CD14-positive monocyte (primary cell): Measurements from ENCODE around the gene SEC16B. TPM values are rescaled to one million over a fixed set of nuclear protein-coding genes. Genes with fewer than 3 reads are reported as not detected.

Experiments
- DNase-seq, 3 donors: peaks; one replicate each; pipeline ENCODE4 v3.0.0-alpha.2; 2011 to 2022
- H2AFZ ChIP-seq: 2 replicates; pipeline ENCODE4 v1.6.0; 2012; ENCODE audit warnings: mild to moderate bottlenecking, low read depth, low read length, inconsistent platforms; ENCODE audit not compliant: insufficient read depth, poor library complexity, severe bottlenecking
- H3K27ac ChIP-seq, 2 donors: 1 replicate in 1 of 2; 2 replicates in 1 of 2; pipeline ENCODE4 v1.5.1; 2012 to 2013; ENCODE audit warnings: low read length in 2 of 2, control low read depth in 1 of 2, inconsistent platforms in 1 of 2, low read depth in 1 of 2, mild to moderate bottlenecking in 1 of 2
- H3K27me3 ChIP-seq, 2 donors: one replicate each; pipeline versions ENCODE4 v1.6.0 to v1.6.1; 2011 to 2013; ENCODE audit warnings: low read length in 2 of 2; ENCODE audit not compliant: control insufficient read depth in 2 of 2, insufficient read depth in 2 of 2
- H3K36me3 ChIP-seq, 2 donors: replicated peaks in 1 of 2; 1 replicate in 1 of 2; 2 replicates in 1 of 2; pipeline versions ENCODE4 v1.5.1 to v1.6.1; 2012 to 2013; ENCODE audit warnings: low read length in 2 of 2, control low read depth in 1 of 2, inconsistent platforms in 1 of 2, mild to moderate bottlenecking in 1 of 2; ENCODE audit not compliant: insufficient read depth in 2 of 2, control insufficient read depth in 1 of 2
- H3K4me1 ChIP-seq, 2 donors: 1 replicate in 1 of 2; 2 replicates in 1 of 2; pipeline versions ENCODE4 v1.5.1 to v1.6.1; 2012 to 2013; ENCODE audit warnings: low read length in 2 of 2, control low read depth in 1 of 2, inconsistent platforms in 1 of 2, mild to moderate bottlenecking in 1 of 2, moderate library complexity in 1 of 2; ENCODE audit not compliant: insufficient read depth in 2 of 2, control insufficient read depth in 1 of 2
- H3K4me2 ChIP-seq: replicated peaks from 2 replicates; pipeline ENCODE3; 2012; ENCODE audit warnings: low read length, moderate library complexity, mild to moderate bottlenecking; ENCODE audit not compliant: poor library complexity, severe bottlenecking; ENCODE audit errors: extremely low read depth
- H3K4me3 ChIP-seq, 3 experiments: fragments of 200-600 bp in 1 of 3; sonication (generic) in 1 of 3; replicated peaks in 1 of 3; 1 replicate in 2 of 3; 2 replicates in 1 of 3; pipeline ENCODE4 v1.5.1; 2011 to 2013; ENCODE audit warnings: low read length in 3 of 3, mild to moderate bottlenecking in 3 of 3, control low read depth in 2 of 3, low read depth in 2 of 3, inconsistent platforms in 1 of 3, moderate library complexity in 1 of 3
- H3K79me2 ChIP-seq: 2 replicates; pipeline ENCODE4 v1.6.0; 2012; ENCODE audit warnings: mild to moderate bottlenecking, control low read depth, inconsistent platforms, low read length, moderate library complexity; ENCODE audit not compliant: insufficient read depth
- H3K9ac ChIP-seq: 2 replicates; pipeline ENCODE4 v1.6.0; 2017; ENCODE audit warnings: low read length, mild to moderate bottlenecking; ENCODE audit not compliant: insufficient read depth, poor library complexity, severe bottlenecking
- H3K9me3 ChIP-seq, 2 donors: replicated peaks in 1 of 2; 1 replicate in 1 of 2; 2 replicates in 1 of 2; pipeline versions ENCODE4 v1.5.1 to v1.6.1; 2012 to 2013; ENCODE audit warnings: low read length in 2 of 2, control low read depth in 1 of 2; ENCODE audit not compliant: control insufficient read depth in 1 of 2, insufficient read depth in 1 of 2
- H4K20me1 ChIP-seq: 2 replicates; pipeline ENCODE4 v1.6.0; 2012; ENCODE audit warnings: mild to moderate bottlenecking, low read length, control low read depth, moderate library complexity; ENCODE audit not compliant: insufficient read depth
- H3K27ac Mint-ChIP-seq, 7 donors: one replicate each; pipeline ENCODE4 v1.8.0; 2020; ENCODE audit warnings: mild to moderate bottlenecking in 7 of 7, mixed read lengths in 7 of 7, moderate library complexity in 6 of 7, inconsistent platforms in 2 of 7
- H3K27me3 Mint-ChIP-seq, 3 donors: one replicate each; pipeline ENCODE4 v1.8.0; 2021 to 2022; ENCODE audit warnings: low read depth in 3 of 3, mild to moderate bottlenecking in 3 of 3, mixed read lengths in 3 of 3, moderate library complexity in 3 of 3, inconsistent platforms in 1 of 3
- H3K36me3 Mint-ChIP-seq, 2 donors: one replicate each; pipeline ENCODE4 v1.8.0; 2020; ENCODE audit warnings: mixed read lengths in 2 of 2, inconsistent platforms in 1 of 2, mild to moderate bottlenecking in 1 of 2
- H3K4me1 Mint-ChIP-seq: one replicate; pipeline ENCODE4 v1.8.0; 2020; ENCODE audit warnings: mild to moderate bottlenecking, mixed read lengths
- H3K4me3 Mint-ChIP-seq, 2 donors: one replicate each; pipeline ENCODE4 v1.8.0; 2020; ENCODE audit warnings: mild to moderate bottlenecking in 2 of 2, mixed read lengths in 2 of 2, moderate library complexity in 1 of 2
- H3K9me3 Mint-ChIP-seq, 7 donors: one replicate each; pipeline ENCODE4 v1.8.0; 2020 to 2022; ENCODE audit warnings: mixed read lengths in 7 of 7, mild to moderate bottlenecking in 6 of 7, moderate library complexity in 6 of 7, inconsistent platforms in 2 of 7
- CTCF ChIP-seq: fragments of 200-600 bp; IDR thresholded peaks from one replicate; pipeline ENCODE4 v1.8.0; 2022; ENCODE audit warnings: antibody characterized with exemption, mild to moderate bottlenecking
- WGBS: methylation state at CpG from one replicate; pipeline ENCODE4 v1.1.5; 2013; ENCODE audit warnings: missing lambda C conversion rate; ENCODE audit not compliant: insufficient coverage; 5-methylcytosine and 5-hydroxymethylcytosine counted together
- intact Hi-C, 2 donors: fragments of 100-400 bp; cut with micrococcal nuclease; formaldehyde crosslinking; loops; one replicate each; pipeline versions ENCODE4 v1.15.0 to v1.15.1; 2023
- polyA plus RNA-seq, 3 donors: library from polyadenylated mRNA; depleted of rRNA in 1 of 3; unstranded in 2 of 3; stranded (reverse) in 1 of 3; fragments of 300-500 nt in 2 of 3; fragments of >200 nt in 1 of 3; fragmentation: Illumina TruSeq in 2 of 3; gene quantifications; 1 replicate in 2 of 3; 2 replicates in 1 of 3; pipeline ENCODE4 v1.2.3, GENCODE V29; 2012 to 2021

SEC16B gene
- polyA plus RNA-seq, 3 donors: 0.10 to 2.0 TPM; not detected in 1

GRCh38 chr1:178017517-178017916 lies 47.7 kb upstream of the SEC16B start:
- DNase-seq: no peak
- Mint-ChIP-seq H3K36me3 (peaks cover 49 to 63% of the 10 kb centered on the region in 2 donors), H3K4me1 (no peaks in the 10 kb centered on the region), H3K27ac (no peak overlapping the region), H3K27me3 (no peaks in the 10 kb centered on the region), H3K9me3 (peaks cover 7 to 17% (median 13%) of the 10 kb centered on the region in 7 donors), H3K4me3 (no peak overlapping the region)
- H2AFZ ChIP-seq: no peak overlapping the region
- no peaks in the 10 kb centered on the region for H4K20me1 ChIP-seq
- no peak overlapping the region for H3K9ac ChIP-seq
- H3K79me2 ChIP-seq: no peaks in the 10 kb centered on the region
- H3K36me3 ChIP-seq: peaks cover 29 to 41% of the 10 kb centered on the region in 2 donors
- H3K4me1 ChIP-seq: no peaks in the 10 kb centered on the region
- intact Hi-C loops: no loop called here
- H3K4me2 ChIP-seq: no peak overlapping the region
- H3K9me3 ChIP-seq: peaks cover 0 to 7% of the 10 kb centered on the region in 2 donors
- no peak for TF ChIP-seq CTCF
- no peaks in the 10 kb centered on the region for H3K27me3 ChIP-seq
- no CpG with 5 or more reads among the region's 2 CpGs for WGBS
- no peak overlapping the region for H3K27ac ChIP-seq
- H3K4me3 ChIP-seq: no peak overlapping the region

- H3K27ac Mint-ChIP-seq: no peak overlapping the region
- Histone ChIP-seq H3K4me3 (no peak overlapping the region), H2AFZ (no peak overlapping the region), H3K4me1 (no peaks in the 10 kb centered on the region), H3K9ac (no peak overlapping the region), H3K36me3 (peaks cover 2 to 11% of the 10 kb centered on the region in 2 donors), H3K79me2 (no peaks in the 10 kb centered on the region), H3K9me3 (no peaks in the 10 kb centered on the region), H3K27ac (no peak overlapping the region), H3K4me2 (no peak overlapping the region), H3K27me3 (no peaks in the 10 kb centered on the region), H4K20me1 (no peaks in the 10 kb centered on the region)
- intact Hi-C loops: no loop called here
- no peak for TF ChIP-seq CTCF
- peaks cover 15 to 20% of the 10 kb centered on the region in 2 donors for H3K36me3 Mint-ChIP-seq
- no peaks in the 10 kb centered on the region for H3K4me1 Mint-ChIP-seq
- WGBS: 100% methylated on average over 1 of the region's 2 CpGs
- DNase-seq: no peak
- no peaks in the 10 kb centered on the region for H3K27me3 Mint-ChIP-seq
- H3K9me3 Mint-ChIP-seq: peaks cover 0 to 13% (median 3%) of the 10 kb centered on the region in 7 donors
- no peak overlapping the region for H3K4me3 Mint-ChIP-seq
These were observed 42.1 kb upstream of the SEC16B start for GRCh38 chr1:178011864-178012503.
